Parathyroid adenoma (tissue), 2 donors: Measurements from ENCODE around the gene PIK3AP1.

ENCODE experiments used
- H2AFZ ChIP-seq: fragments of 300-600 bp; sonication (generic); one replicate; pipeline ENCODE4 v1.7.0; 2017; ENCODE audit warnings: antibody characterized with exemption, mild to moderate bottlenecking
- H3K27ac ChIP-seq: fragments of 300-600 bp; sonication (generic); one replicate; pipeline ENCODE4 v1.7.0; 2017
- H3K27me3 ChIP-seq: fragments of 300-600 bp; sonication (generic); one replicate; pipeline ENCODE4 v1.7.0; 2017; ENCODE audit warnings: low read length; ENCODE audit not compliant: control insufficient read depth, insufficient read depth
- H3K36me3 ChIP-seq: fragments of 300-600 bp; sonication (generic); one replicate; pipeline ENCODE4 v1.7.0; 2017; ENCODE audit warnings: low read length; ENCODE audit not compliant: control insufficient read depth, insufficient read depth
- H3K4me1 ChIP-seq: fragments of 300-600 bp; sonication (generic); one replicate; pipeline ENCODE4 v1.7.0; 2017; ENCODE audit warnings: control low read depth
- H3K4me2 ChIP-seq: fragments of 300-600 bp; sonication (generic); one replicate; pipeline ENCODE4 v1.7.0; 2017; ENCODE audit warnings: low read length
- H3K4me3 ChIP-seq: fragments of 300-600 bp; sonication (generic); one replicate; pipeline ENCODE4 v1.7.0; 2017; ENCODE audit warnings: low read depth, low read length
- H3K79me2 ChIP-seq: fragments of 300-600 bp; sonication (generic); one replicate; pipeline ENCODE4 v1.7.0; 2017; ENCODE audit warnings: control low read depth
- H3K9ac ChIP-seq: fragments of 300-600 bp; sonication (generic); one replicate; pipeline ENCODE4 v1.7.0; 2017; ENCODE audit warnings: mild to moderate bottlenecking
- H3K9me3 ChIP-seq: fragments of 300-600 bp; sonication (generic); one replicate; pipeline ENCODE4 v1.7.0; 2017; ENCODE audit warnings: low read length; ENCODE audit not compliant: control insufficient read depth
- CTCF ChIP-seq: fragments of 300-600 bp; sonication (generic); IDR thresholded peaks from one replicate; pipeline ENCODE4 v1.7.0; 2017; ENCODE audit warnings: antibody characterized with exemption, mild to moderate bottlenecking
- donor health status: primary hyperparathyroidism.

The PIK3AP1 gene

GRCh38 chr10:96714031-96714590 is 6.2 kb downstream of the PIK3AP1 start:
- H3K4me3 ChIP-seq = no peak overlapping the region
- H3K79me2 ChIP-seq = no peaks in the 10 kb centered on the region
- no peak overlapping the region for H3K4me2 ChIP-seq
- no peaks in the 10 kb centered on the region for H3K9me3 ChIP-seq
- H2AFZ ChIP-seq = no peak overlapping the region
- no peaks in the 10 kb centered on the region for H3K36me3 ChIP-seq
- no peak for TF ChIP-seq CTCF
- H3K27ac ChIP-seq = no peak overlapping the region
- H3K27me3 ChIP-seq = no peaks in the 10 kb centered on the region
- no peaks in the 10 kb centered on the region for H3K4me1 ChIP-seq
- no peak overlapping the region for H3K9ac ChIP-seq

GRCh38 chr10:96712662-96713271 is 7.5 kb downstream of the PIK3AP1 start:
- TF ChIP-seq CTCF = no peak
- H2AFZ ChIP-seq = no peak overlapping the region
- H3K36me3 ChIP-seq = no peaks in the 10 kb centered on the region
- H3K9ac ChIP-seq = no peak overlapping the region
- H3K4me1 ChIP-seq = no peaks in the 10 kb centered on the region
- no peaks in the 10 kb centered on the region for H3K27me3 ChIP-seq
- H3K79me2 ChIP-seq = no peaks in the 10 kb centered on the region
- H3K4me2 ChIP-seq = no peak overlapping the region
- no peaks in the 10 kb centered on the region for H3K9me3 ChIP-seq
- no peak overlapping the region for H3K4me3 ChIP-seq
- H3K27ac ChIP-seq = no peak overlapping the region

GRCh38 chr10:96711048-96711728 is 9.1 kb downstream of the PIK3AP1 start:
- H3K4me1 ChIP-seq = no peaks in the 10 kb centered on the region
- H3K79me2 ChIP-seq = no peaks in the 10 kb centered on the region
- no peak overlapping the region for H3K9ac ChIP-seq
- H2AFZ ChIP-seq = no peak overlapping the region
- no peak overlapping the region for H3K4me2 ChIP-seq
- H3K27ac ChIP-seq = no peak overlapping the region
- no peaks in the 10 kb centered on the region for H3K36me3 ChIP-seq
- H3K4me3 ChIP-seq = no peak overlapping the region
- no peaks in the 10 kb centered on the region for H3K9me3 ChIP-seq
- H3K27me3 ChIP-seq = no peaks in the 10 kb centered on the region
- TF ChIP-seq CTCF = no peak

- no peaks in the 10 kb centered on the region for H3K4me1 ChIP-seq
- no peak overlapping the region for H3K9ac ChIP-seq
- no peak overlapping the region for H3K4me3 ChIP-seq
- H3K9me3 ChIP-seq = no peaks in the 10 kb centered on the region
- no peak overlapping the region for H2AFZ ChIP-seq
- H3K27me3 ChIP-seq = no peaks in the 10 kb centered on the region
- TF ChIP-seq CTCF = no peak
- no peaks in the 10 kb centered on the region for H3K79me2 ChIP-seq
- H3K27ac ChIP-seq = no peak overlapping the region
- no peak overlapping the region for H3K4me2 ChIP-seq
- no peaks in the 10 kb centered on the region for H3K36me3 ChIP-seq
Observed at GRCh38 chr10:96709525-96709924, 10.8 kb downstream of the PIK3AP1 start.
